ENCODE results near the gene CPTP.

The CPTP gene

DNA sequence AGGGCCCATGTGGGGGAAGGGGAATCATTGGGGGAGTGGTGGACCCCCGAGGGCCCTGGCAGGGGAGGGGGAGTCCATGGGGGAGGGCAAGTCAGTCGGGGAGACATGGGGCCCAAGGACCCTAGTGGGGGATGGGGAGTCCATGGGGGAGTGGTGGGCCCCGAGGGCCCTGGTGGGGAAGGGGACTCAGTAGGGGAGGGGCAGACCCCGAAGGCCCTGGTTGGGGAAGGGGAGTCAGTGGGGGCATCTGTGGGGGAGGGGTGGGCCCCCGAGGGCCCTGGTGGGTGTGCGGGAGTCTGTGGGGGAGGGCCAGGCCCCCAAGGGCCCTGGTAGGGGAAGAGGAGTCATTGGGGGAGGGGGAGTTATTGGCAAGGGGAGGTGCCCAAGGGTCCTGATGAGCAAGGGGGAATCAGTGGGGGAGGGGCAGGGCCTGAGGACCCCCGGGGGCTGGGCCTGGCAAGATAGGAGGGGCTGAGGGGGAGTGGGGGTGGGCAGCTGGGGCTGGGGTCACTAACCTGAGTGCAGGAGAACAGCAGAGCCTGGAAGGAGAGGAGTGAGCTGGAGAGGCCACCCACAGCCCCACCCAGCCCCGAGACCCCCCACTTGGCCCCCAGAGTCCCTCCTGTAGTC is 31.7 kb downstream of the CPTP start:
- H3K27me3 ChIP-seq (ENCODE audit: control insufficient read depth in 5 of 5, insufficient read depth in 4 of 5, low read length in 5 of 5) = peaks cover 0 to 16% (median 0%) of the 10 kb centered on the region in 5 donors
- H3K4me1 ChIP-seq (ENCODE audit: control insufficient read depth in 5 of 5, insufficient read depth in 5 of 5, low read length in 5 of 5) = peaks cover 10 to 85% (median 81%) of the 10 kb centered on the region in 5 donors
- H3K27ac ChIP-seq (ENCODE audit: low read depth, low read length) = peak overlapping the region; percentile 84
- H3K4me3 ChIP-seq (ENCODE audit: low read depth in 1 of 5, low read length in 5 of 5) = peak overlapping the region in 4 of 5 donors; percentile 56 to 78 (median 73)
- no peak overlapping the region for H3K9ac ChIP-seq (ENCODE audit: low read length in 5 of 5)
- no peaks in the 10 kb centered on the region for H3K9me3 ChIP-seq (ENCODE audit: control insufficient read depth in 5 of 5, low read length in 5 of 5)
- peaks cover 0 to 18% (median 15%) of the 10 kb centered on the region in 5 donors for H3K36me3 ChIP-seq (ENCODE audit: control insufficient read depth in 5 of 5, insufficient read depth in 5 of 5, low read length in 5 of 5)

DNA sequence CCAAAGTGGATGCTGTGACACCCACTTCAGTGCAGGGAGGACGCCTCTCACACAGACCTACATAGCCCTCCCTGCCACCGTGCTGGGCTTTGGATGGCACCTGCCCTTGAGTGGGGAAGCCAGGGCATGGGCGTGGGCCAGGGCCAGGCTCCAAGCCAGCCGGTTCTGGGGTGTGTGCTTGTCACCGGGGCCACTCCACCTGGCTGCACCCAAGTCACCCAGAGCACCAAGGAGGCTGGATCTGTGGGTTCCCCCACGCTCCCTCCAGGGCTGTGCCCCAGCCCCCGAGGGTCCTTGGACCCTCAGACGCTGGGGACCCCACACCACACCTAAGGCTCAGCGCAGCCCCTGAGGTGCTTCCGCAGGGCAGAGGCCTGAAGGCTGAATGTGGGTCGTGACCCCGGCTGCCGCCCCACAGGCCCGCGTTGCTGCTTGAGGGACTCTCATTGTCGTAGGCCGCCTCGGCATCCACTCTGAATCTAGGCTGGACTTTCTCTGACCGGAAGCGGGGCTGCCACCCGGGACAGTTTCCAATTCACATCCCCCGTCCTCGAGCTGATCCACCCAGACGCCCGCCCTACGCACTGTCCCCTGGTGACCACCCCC is 32.3 kb downstream of the CPTP start:
- peak overlapping the region in 4 of 5 donors; percentile 56 to 78 (median 73) for H3K4me3 ChIP-seq (ENCODE audit: low read depth in 1 of 5, low read length in 5 of 5)
- peak overlapping the region in 4 of 5 donors; percentile 70 to 84 (median 78) for H3K9ac ChIP-seq (ENCODE audit: low read length in 5 of 5)
- peak overlapping the region; percentile 84 for H3K27ac ChIP-seq (ENCODE audit: low read depth, low read length)
- H3K27me3 ChIP-seq (ENCODE audit: control insufficient read depth in 5 of 5, insufficient read depth in 4 of 5, low read length in 5 of 5) = peaks cover 0 to 16% (median 0%) of the 10 kb centered on the region in 5 donors
- no peaks in the 10 kb centered on the region for H3K9me3 ChIP-seq (ENCODE audit: control insufficient read depth in 5 of 5, low read length in 5 of 5)
- H3K36me3 ChIP-seq (ENCODE audit: control insufficient read depth in 5 of 5, insufficient read depth in 5 of 5, low read length in 5 of 5) = peaks cover 0 to 18% (median 15%) of the 10 kb centered on the region in 5 donors
- peaks cover 10 to 85% (median 81%) of the 10 kb centered on the region in 5 donors for H3K4me1 ChIP-seq (ENCODE audit: control insufficient read depth in 5 of 5, insufficient read depth in 5 of 5, low read length in 5 of 5)

DNA sequence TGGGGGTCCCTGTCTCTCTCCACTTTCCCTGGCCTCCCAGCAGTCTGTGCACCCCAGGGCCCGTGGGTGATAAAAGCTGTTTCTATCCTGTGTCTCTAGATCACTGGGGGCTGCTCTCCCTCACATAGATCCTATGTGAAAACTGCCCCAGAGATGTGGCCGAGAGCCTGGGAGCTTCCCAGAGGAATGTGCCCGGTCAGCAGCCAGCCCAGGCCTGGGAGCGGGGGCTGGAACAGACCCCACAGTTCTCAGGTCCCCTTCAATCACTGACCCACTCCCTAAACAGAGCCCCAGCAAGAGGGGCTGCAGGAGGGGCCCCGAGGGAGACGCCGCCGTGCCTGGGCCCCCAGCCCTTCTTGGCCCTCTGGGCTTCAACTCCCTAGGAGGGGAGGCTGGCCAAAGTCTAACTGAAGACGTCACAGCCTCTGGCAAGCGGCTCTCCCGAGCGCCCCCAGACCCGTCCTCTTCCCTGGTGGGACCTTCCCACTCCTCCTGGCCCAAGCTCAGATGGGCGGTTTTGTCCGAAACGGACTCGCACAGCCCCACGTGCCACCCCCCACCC is 33.4 kb downstream of the CPTP start:
- Histone ChIP-seq H3K9ac (ENCODE audit: low read length in 5 of 5) (peak overlapping the region; percentile 48 to 84 (median 74)), H3K27me3 (ENCODE audit: control insufficient read depth in 5 of 5, insufficient read depth in 4 of 5, low read length in 5 of 5) (peaks cover 0 to 16% (median 0%) of the 10 kb centered on the region in 5 donors)

DNA sequence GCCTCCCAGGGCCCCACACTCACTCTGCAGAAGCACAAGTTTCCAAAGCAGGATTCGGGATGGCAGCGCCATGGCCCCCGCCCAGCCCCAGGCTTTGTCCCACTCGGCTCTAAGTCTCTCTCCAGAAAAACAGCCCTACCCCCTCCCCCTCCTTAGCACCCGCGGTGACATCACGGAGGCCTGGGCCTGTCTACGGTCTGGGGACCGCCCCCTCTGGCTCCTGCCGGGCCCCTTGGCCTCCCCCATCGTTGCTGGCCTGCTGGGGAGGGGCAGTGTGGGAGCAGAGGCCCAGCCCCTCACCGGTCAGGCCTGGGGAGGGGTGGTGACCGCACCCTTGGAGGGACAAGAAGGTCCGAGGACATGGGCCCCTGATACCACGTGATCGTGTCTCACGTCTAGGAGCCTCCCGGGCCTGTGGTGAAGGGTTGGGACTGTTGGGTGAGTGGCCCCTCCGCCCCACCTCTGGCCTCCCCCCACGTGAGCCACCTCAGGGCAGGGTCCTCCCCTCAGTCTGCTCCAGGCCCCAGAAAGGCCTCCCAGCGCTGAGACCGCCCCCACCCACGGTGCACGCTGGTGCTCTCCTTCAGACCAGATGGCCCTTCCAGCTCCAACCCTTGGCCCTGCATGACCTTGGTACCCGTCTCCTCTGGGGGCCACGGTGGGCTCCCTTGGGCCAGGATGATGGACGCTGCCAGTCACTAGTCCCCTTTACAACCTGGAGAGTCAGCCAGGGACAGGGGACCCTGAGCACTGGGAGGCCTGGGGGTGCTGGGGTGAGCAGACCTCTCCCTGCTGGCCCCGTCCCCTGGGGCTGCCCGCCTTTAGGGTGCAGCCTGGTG is 34.0 kb downstream of the CPTP start, which contains the start of gene MXRA8:
MXRA8 (minus strand) TSS at position 123 of the 839 bp plus-strand sequence; CDS start at position 72, 51 bp downstream.
- peak within 1 kb of the TSS; percentile 56 to 84 (median 75) for H3K4me3 ChIP-seq (ENCODE audit: low read depth in 1 of 5, low read length in 5 of 5)
- peak within 1 kb of the TSS; percentile 48 to 84 (median 74) for H3K9ac ChIP-seq (ENCODE audit: low read length in 5 of 5)
- H3K27ac ChIP-seq (ENCODE audit: low read depth, low read length) = peak within 1 kb of the TSS; percentile 84
- no peaks in the 10 kb centered on the region for H3K9me3 ChIP-seq (ENCODE audit: control insufficient read depth in 5 of 5, low read length in 5 of 5)
- peaks cover 0 to 12% (median 0%) of the 10 kb centered on the region in 5 donors for H3K27me3 ChIP-seq (ENCODE audit: control insufficient read depth in 5 of 5, insufficient read depth in 4 of 5, low read length in 5 of 5)
- H3K4me1 ChIP-seq (ENCODE audit: control insufficient read depth in 5 of 5, insufficient read depth in 5 of 5, low read length in 5 of 5) = peaks cover 3 to 72% (median 69%) of the 10 kb centered on the region in 5 donors
- H3K36me3 ChIP-seq (ENCODE audit: control insufficient read depth in 5 of 5, insufficient read depth in 5 of 5, low read length in 5 of 5) = peaks cover 0 to 9% (median 7%) of the 10 kb centered on the region in 5 donors

More for the DNA sequence above, 33.4 kb downstream of the CPTP start:
- Histone ChIP-seq H3K4me3 (ENCODE audit: low read depth in 1 of 5, low read length in 5 of 5) (peak overlapping the region; percentile 56 to 84 (median 75)), H3K36me3 (ENCODE audit: control insufficient read depth in 5 of 5, insufficient read depth in 5 of 5, low read length in 5 of 5) (peaks cover 0 to 14% (median 14%) of the 10 kb centered on the region in 5 donors), H3K9me3 (ENCODE audit: control insufficient read depth in 5 of 5, low read length in 5 of 5) (no peaks in the 10 kb centered on the region), H3K4me1 (ENCODE audit: control insufficient read depth in 5 of 5, insufficient read depth in 5 of 5, low read length in 5 of 5) (peaks cover 3 to 79% (median 76%) of the 10 kb centered on the region in 5 donors), H3K27ac (ENCODE audit: low read depth, low read length) (peak overlapping the region; percentile 84)

DNA sequence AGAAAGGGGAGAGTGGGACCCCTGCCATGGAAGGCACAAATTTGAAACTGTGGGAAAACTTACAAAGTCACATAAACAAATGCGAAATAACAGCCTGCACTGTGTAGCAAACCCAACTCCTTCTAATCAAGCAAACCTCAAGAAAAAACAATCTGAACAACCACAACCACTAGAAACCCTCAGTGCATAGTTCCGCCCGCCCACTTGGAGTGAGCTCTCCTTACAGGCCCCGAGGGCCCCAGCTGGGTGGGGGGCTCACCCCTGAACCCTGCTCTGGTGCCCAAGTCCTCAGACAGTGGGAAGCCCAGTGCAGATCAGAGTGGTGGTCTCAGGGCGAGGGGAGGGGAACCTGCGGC is 34.7 kb downstream of the CPTP start:
- Histone ChIP-seq H3K9ac (ENCODE audit: low read length in 5 of 5) (peak overlapping the region in 3 of 5 donors; percentile 16 to 84 (median 74)), H3K9me3 (ENCODE audit: control insufficient read depth in 5 of 5, low read length in 5 of 5) (no peaks in the 10 kb centered on the region), H3K27me3 (ENCODE audit: control insufficient read depth in 5 of 5, insufficient read depth in 4 of 5, low read length in 5 of 5) (peaks cover 0 to 6% (median 0%) of the 10 kb centered on the region in 5 donors), H3K4me1 (ENCODE audit: control insufficient read depth in 5 of 5, insufficient read depth in 5 of 5, low read length in 5 of 5) (peaks cover 3 to 66% (median 64%) of the 10 kb centered on the region in 5 donors), H3K27ac (ENCODE audit: low read depth, low read length) (peak overlapping the region; percentile 84), H3K4me3 (ENCODE audit: low read depth in 1 of 5, low read length in 5 of 5) (peak overlapping the region in 4 of 5 donors; percentile 6 to 75 (median 32)), H3K36me3 (ENCODE audit: control insufficient read depth in 5 of 5, insufficient read depth in 5 of 5, low read length in 5 of 5) (peaks cover 0 to 5% (median 2%) of the 10 kb centered on the region in 5 donors)

DNA sequence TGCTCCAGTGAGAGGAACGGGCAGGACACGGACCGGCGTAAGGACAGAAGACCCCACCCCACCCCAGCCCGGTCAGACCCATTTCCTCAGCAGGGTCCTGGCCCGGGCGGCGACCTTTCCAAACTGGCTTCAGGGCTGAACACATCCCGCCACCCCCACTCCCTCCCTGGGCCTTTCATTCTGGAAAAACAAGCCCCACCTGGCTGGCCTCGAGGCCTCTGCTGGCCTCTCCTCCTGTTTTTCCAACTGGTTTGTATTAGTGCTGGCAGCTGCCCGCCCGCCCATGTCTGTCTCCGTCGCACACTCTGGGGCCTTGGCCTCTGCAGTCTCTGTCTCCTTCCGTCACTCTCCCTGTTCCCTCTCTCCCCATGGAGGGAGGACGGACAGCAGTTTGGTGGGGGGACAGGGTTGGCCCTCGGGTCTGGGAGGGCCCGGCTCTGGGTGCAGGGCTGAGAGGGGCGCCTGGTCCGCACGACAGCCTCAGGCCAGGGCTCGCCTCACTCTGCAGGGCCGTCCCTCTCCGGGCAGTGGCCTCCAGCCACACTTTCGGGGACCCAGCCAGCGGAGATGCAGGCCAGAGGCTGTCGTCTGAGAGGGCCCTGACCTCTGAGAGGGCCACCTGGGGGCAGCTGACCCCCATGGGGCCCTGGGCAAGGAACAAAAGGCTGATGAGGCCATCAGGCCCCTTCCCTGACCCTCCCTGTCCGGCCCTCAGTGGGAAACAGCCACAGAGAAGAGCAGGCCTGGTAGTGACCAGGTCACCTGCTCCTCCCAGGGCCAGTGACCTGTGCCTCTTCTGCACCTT is 35.3 kb downstream of the CPTP start:
- peaks cover 3 to 61% (median 58%) of the 10 kb centered on the region in 5 donors for H3K4me1 ChIP-seq (ENCODE audit: control insufficient read depth in 5 of 5, insufficient read depth in 5 of 5, low read length in 5 of 5)
- H3K9ac ChIP-seq (ENCODE audit: low read length in 5 of 5) = peak overlapping the region in 2 of 5 donors; percentile 6 to 16
- H3K4me3 ChIP-seq (ENCODE audit: low read depth in 1 of 5, low read length in 5 of 5) = peak overlapping the region in 3 of 5 donors; percentile 6 to 42 (median 8)
- H3K27ac ChIP-seq (ENCODE audit: low read depth, low read length) = peak overlapping the region; percentile 84
- H3K27me3 ChIP-seq (ENCODE audit: control insufficient read depth in 5 of 5, insufficient read depth in 4 of 5, low read length in 5 of 5) = peaks cover 0 to 5% (median 0%) of the 10 kb centered on the region in 5 donors
- H3K9me3 ChIP-seq (ENCODE audit: control insufficient read depth in 5 of 5, low read length in 5 of 5) = no peaks in the 10 kb centered on the region
- peaks cover 0 to under 1% (median 0%) of the 10 kb centered on the region in 5 donors for H3K36me3 ChIP-seq (ENCODE audit: control insufficient read depth in 5 of 5, insufficient read depth in 5 of 5, low read length in 5 of 5)

DNA sequence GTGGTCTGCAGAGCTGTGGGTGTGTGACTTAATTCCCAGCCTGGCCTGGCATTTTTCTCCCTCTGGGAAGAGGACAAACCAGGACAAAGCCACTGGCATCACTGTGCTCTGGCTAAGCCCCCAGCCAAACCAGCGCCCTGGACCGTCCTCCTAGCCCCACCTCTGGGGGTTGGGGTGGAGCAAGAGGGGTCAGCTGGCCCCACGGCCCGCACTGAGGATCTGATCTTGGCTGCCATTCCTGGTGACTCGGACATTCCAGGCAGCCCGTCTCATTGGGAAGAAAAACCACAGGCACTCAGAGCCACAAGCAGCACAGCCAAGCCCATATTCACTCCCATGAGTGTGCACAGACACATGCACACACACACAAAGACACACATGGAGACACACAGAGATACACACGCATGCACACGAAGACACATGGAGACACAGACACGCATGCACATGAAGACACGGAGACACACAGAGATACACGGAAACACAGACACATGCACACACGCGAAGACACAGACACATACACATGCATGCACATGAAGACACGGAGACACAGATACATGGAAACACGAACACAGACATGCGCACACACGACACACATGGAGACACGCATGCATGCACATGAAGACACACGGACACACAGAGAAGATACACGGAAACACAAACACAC is 36.0 kb downstream of the CPTP start:
- no peaks in the 10 kb centered on the region for H3K36me3 ChIP-seq (ENCODE audit: control insufficient read depth in 5 of 5, insufficient read depth in 5 of 5, low read length in 5 of 5)
- peak overlapping the region in 4 of 5 donors; percentile 0 to 42 (median 22) for H3K4me3 ChIP-seq (ENCODE audit: low read depth in 1 of 5, low read length in 5 of 5)
- H3K27ac ChIP-seq (ENCODE audit: low read depth, low read length) = peak overlapping the region; percentile 84
- H3K27me3 ChIP-seq (ENCODE audit: control insufficient read depth in 5 of 5, insufficient read depth in 4 of 5, low read length in 5 of 5) = peaks cover 0 to 5% (median 0%) of the 10 kb centered on the region in 5 donors
- no peaks in the 10 kb centered on the region for H3K9me3 ChIP-seq (ENCODE audit: control insufficient read depth in 5 of 5, low read length in 5 of 5)
- peaks cover 3 to 58% (median 57%) of the 10 kb centered on the region in 5 donors for H3K4me1 ChIP-seq (ENCODE audit: control insufficient read depth in 5 of 5, insufficient read depth in 5 of 5, low read length in 5 of 5)
- H3K9ac ChIP-seq (ENCODE audit: low read length in 5 of 5) = no peak overlapping the region

DNA sequence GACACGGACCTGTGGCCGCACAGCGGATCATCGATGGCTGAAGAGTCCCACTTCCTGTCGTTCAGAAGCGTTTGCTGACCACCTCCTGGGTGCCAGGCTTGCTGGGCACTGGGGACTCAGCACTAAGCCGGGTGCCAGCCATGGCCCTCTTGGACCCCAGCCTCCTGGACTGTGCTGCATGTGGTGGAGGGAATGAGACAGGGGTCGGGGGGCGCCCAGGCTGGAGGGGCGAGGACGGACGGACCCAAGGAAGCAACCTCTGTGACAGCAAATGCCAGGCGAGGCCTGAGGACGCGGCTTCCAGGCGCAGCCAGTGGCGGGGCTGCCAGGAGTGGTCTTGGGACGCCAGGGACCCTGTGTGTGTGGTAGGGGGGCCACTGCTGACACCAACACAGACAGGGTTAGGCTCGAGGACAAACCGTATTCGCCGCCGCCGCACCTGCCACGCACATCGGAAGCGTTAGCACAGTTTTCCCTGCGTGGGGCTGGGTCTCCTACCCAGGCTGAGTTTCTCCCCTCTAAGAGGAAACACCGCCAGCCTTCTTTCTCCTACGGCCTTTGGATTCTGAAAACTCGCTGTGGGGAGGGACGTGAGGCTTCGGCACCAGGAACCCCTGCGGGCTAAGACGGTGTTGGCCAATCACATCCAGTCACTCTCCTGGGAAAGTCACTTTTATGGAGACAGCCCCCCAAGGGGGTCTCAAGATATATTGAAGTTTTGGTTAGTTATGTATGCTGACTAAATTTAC is 36.8 kb downstream of the CPTP start:
- Histone ChIP-seq H3K36me3 (ENCODE audit: control insufficient read depth in 5 of 5, insufficient read depth in 5 of 5, low read length in 5 of 5) (no peaks in the 10 kb centered on the region), H3K9me3 (ENCODE audit: control insufficient read depth in 5 of 5, low read length in 5 of 5) (no peaks in the 10 kb centered on the region), H3K27ac (ENCODE audit: low read depth, low read length) (peak overlapping the region; percentile 64), H3K4me3 (ENCODE audit: low read depth in 1 of 5, low read length in 5 of 5) (peak overlapping the region; percentile 5 to 42 (median 30)), H3K4me1 (ENCODE audit: control insufficient read depth in 5 of 5, insufficient read depth in 5 of 5, low read length in 5 of 5) (peaks cover 3 to 57% (median 53%) of the 10 kb centered on the region in 5 donors), H3K9ac (ENCODE audit: low read length in 5 of 5) (peak overlapping the region in 3 of 5 donors; percentile 4 to 56 (median 48)), H3K27me3 (ENCODE audit: control insufficient read depth in 5 of 5, insufficient read depth in 4 of 5, low read length in 5 of 5) (peaks cover 0 to 5% (median 0%) of the 10 kb centered on the region in 5 donors)

Measured in subcutaneous abdominal adipose tissue (tissue), 5 donors.